Measurements from ENCODE around the gene EIF2B4.

Gene EIF2B4

GRCh38 chr2:27400348-27401135 lies 30.4 kb upstream of the EIF2B4 start:
- H3K27me3 ChIP-seq (ENCODE audit: low read length), result no peaks in the 10 kb centered on the region
- no peak overlapping the region for H3K9ac ChIP-seq (ENCODE audit: low read length)
- H4K20me1 ChIP-seq (ENCODE audit: low read depth, low read length), result peaks cover 34% of the 10 kb centered on the region; the same call in 1 of the 2 replicates
- no peak for TF ChIP-seq CTCF (IDR thresholded peaks at IDR 0.05; ENCODE audit: insufficient read depth, low read length, poor library complexity, severe bottlenecking)
- TF ChIP-seq EZH2phosphoT487 (conservative IDR thresholded peaks at IDR 0.05; ENCODE audit: low read length), result no peak
- H3K79me2 ChIP-seq (ENCODE audit: insufficient read depth, low read length), result peaks cover 100% of the 10 kb centered on the region
- H3K27ac ChIP-seq (ENCODE audit: low read depth, low read length), result no peak overlapping the region
- H3K9me2 ChIP-seq (replicated peaks; ENCODE audit: insufficient read depth, low read length), result no peaks in the 10 kb centered on the region
- no peaks in the 10 kb centered on the region for H3K9me3 ChIP-seq (ENCODE audit: insufficient read depth, low read length)
- H3K4me2 ChIP-seq (ENCODE audit: low read depth, low read length, poor library complexity, severe bottlenecking), result no peak overlapping the region
- H2AFZ ChIP-seq (ENCODE audit: low read depth, low read length, severe bottlenecking), result no peak overlapping the region
- H3K36me3 ChIP-seq (ENCODE audit: low read length), result peaks cover 6% of the 10 kb centered on the region; the same call in 1 of the 2 replicates
- no peak overlapping the region for H3K4me3 ChIP-seq (ENCODE audit: insufficient read depth, low read length, poor library complexity, severe bottlenecking)
- peaks cover 7% of the 10 kb centered on the region; the same call in 1 of the 2 replicates for H3F3A ChIP-seq (ENCODE audit: insufficient read depth)

GRCh38 chr2:27398962-27399361 lies 28.8 kb upstream of the EIF2B4 start:
- Histone ChIP-seq H3K79me2 (ENCODE audit: insufficient read depth, low read length) (peaks cover 100% of the 10 kb centered on the region), H3K36me3 (ENCODE audit: low read length) (peaks cover 6% of the 10 kb centered on the region; the same call in 1 of the 2 replicates), H3K27ac (ENCODE audit: low read depth, low read length) (no peak overlapping the region), H3K4me2 (ENCODE audit: low read depth, low read length, poor library complexity, severe bottlenecking) (no peak overlapping the region), H4K20me1 (ENCODE audit: low read depth, low read length) (peaks cover 34% of the 10 kb centered on the region; the same call in 1 of the 2 replicates), H3K9me2 (replicated peaks; ENCODE audit: insufficient read depth, low read length) (no peaks in the 10 kb centered on the region), H3K4me3 (ENCODE audit: insufficient read depth, low read length, poor library complexity, severe bottlenecking) (no peak overlapping the region), H3F3A (ENCODE audit: insufficient read depth) (peaks cover 7% of the 10 kb centered on the region; the same call in 1 of the 2 replicates), H3K9ac (ENCODE audit: low read length) (no peak overlapping the region), H2AFZ (ENCODE audit: low read depth, low read length, severe bottlenecking) (no peak overlapping the region), H3K27me3 (ENCODE audit: low read length) (no peaks in the 10 kb centered on the region), H3K9me3 (ENCODE audit: insufficient read depth, low read length) (no peaks in the 10 kb centered on the region)
- no peak for TF ChIP-seq EZH2phosphoT487 (conservative IDR thresholded peaks at IDR 0.05; ENCODE audit: low read length)
- no peak for TF ChIP-seq CTCF (IDR thresholded peaks at IDR 0.05; ENCODE audit: insufficient read depth, low read length, poor library complexity, severe bottlenecking)

- H3K9me3 ChIP-seq (ENCODE audit: insufficient read depth, low read length), result no peaks in the 10 kb centered on the region
- H3K9ac ChIP-seq (ENCODE audit: low read length), result no peak overlapping the region
- H3K4me2 ChIP-seq (ENCODE audit: low read depth, low read length, poor library complexity, severe bottlenecking), result no peak overlapping the region
- H3K27me3 ChIP-seq (ENCODE audit: low read length), result no peaks in the 10 kb centered on the region
- peaks cover 24% of the 10 kb centered on the region; the same call in 1 of the 2 replicates for H4K20me1 ChIP-seq (ENCODE audit: low read depth, low read length)
- no peak overlapping the region for H2AFZ ChIP-seq (ENCODE audit: low read depth, low read length, severe bottlenecking)
- H3K36me3 ChIP-seq (ENCODE audit: low read length), result no peaks in the 10 kb centered on the region
- no peaks in the 10 kb centered on the region for H3F3A ChIP-seq (ENCODE audit: insufficient read depth)
- H3K9me2 ChIP-seq (replicated peaks; ENCODE audit: insufficient read depth, low read length), result no peaks in the 10 kb centered on the region
- peaks cover 96% of the 10 kb centered on the region for H3K79me2 ChIP-seq (ENCODE audit: insufficient read depth, low read length)
- no peak overlapping the region for H3K4me3 ChIP-seq (ENCODE audit: insufficient read depth, low read length, poor library complexity, severe bottlenecking)
- TF ChIP-seq EZH2phosphoT487 (conservative IDR thresholded peaks at IDR 0.05; ENCODE audit: low read length) (no peak), CTCF (IDR thresholded peaks at IDR 0.05; ENCODE audit: insufficient read depth, low read length, poor library complexity, severe bottlenecking) (no peak)
- H3K27ac ChIP-seq (ENCODE audit: low read depth, low read length), result no peak overlapping the region
Measured at GRCh38 chr2:27393225-27393624, 23.1 kb upstream of the EIF2B4 start.

Data from SU-DHL-6 (cell line).